OCI-LY7 (cell line): ENCODE measurements around the gene POLL. TPM values are rescaled to one million over a fixed set of nuclear protein-coding genes. Genes with fewer than 3 reads are reported as not detected.

ENCODE experiments used
- BruUV-seq: library from RNA; stranded (reverse); fragments of 400-500 nt; replicated peaks from 2 replicates; lab custom pipeline; 2021; lab: Mats Ljungman, UMichigan
- CTCF ChIA-PET: fragments of 300-600 bp; sonication (Branson Sonifier 250); formaldehyde crosslinking; loops from one replicate; lab custom pipeline; 2022; ENCODE audit warnings: antibody characterized with exemption; ENCODE audit not compliant: unreplicated experiment; lab: Charles Lee
- POLR2A ChIA-PET: fragments of 300-600 bp; sonication (Branson Sonifier 250); formaldehyde crosslinking; loops from one replicate; lab custom pipeline; 2022; ENCODE audit warnings: antibody characterized with exemption; lab: Charles Lee
- DNase-seq: peaks from one replicate; pipeline ENCODE4 v3.0.0-alpha.2; 2015; ENCODE audit warnings: low spot score
- H2AFZ ChIP-seq: fragments of 200-600 bp; sonication (generic), shearing (Covaris generic); 2 replicates; pipeline ENCODE4 v1.6.1; 2014; ENCODE audit warnings: mild to moderate bottlenecking, antibody characterized with exemption, low read length, moderate library complexity
- H3K27ac ChIP-seq: fragments of 200-600 bp; sonication (generic); 2 replicates; pipeline ENCODE4 v1.5.1; 2014; ENCODE audit warnings: mixed run types, low read depth, mild to moderate bottlenecking, moderate library complexity, low read length, inconsistent platforms; ENCODE audit not compliant: poor library complexity, severe bottlenecking
- H3K36me3 ChIP-seq: fragments of 200-600 bp; sonication (generic); 2 replicates; pipeline ENCODE4 v1.6.1; 2014; ENCODE audit warnings: mild to moderate bottlenecking, antibody characterized with exemption, low read length, moderate library complexity, mixed read lengths; ENCODE audit not compliant: insufficient read depth
- H3K4me1 ChIP-seq: fragments of 200-600 bp; sonication (generic); 2 replicates; pipeline ENCODE4 v1.5.1; 2014; ENCODE audit warnings: mild to moderate bottlenecking, low read length; ENCODE audit not compliant: insufficient read depth, poor library complexity, severe bottlenecking
- H3K4me2 ChIP-seq: fragments of 200-600 bp; sonication (generic); 2 replicates; pipeline ENCODE4 v1.6.1; 2014; ENCODE audit warnings: mild to moderate bottlenecking, low read length
- H3K4me3 ChIP-seq: fragments of 200-600 bp; sonication (generic); 2 replicates; pipeline ENCODE4 v1.5.1; 2014; ENCODE audit warnings: mild to moderate bottlenecking, low read depth, low read length; ENCODE audit not compliant: poor library complexity, severe bottlenecking
- H3K79me2 ChIP-seq: fragments of 200-600 bp; sonication (generic); 2 replicates; pipeline ENCODE4 v1.6.1; 2016; ENCODE audit warnings: low read depth, mild to moderate bottlenecking, low read length, moderate library complexity, mixed read lengths; ENCODE audit not compliant: insufficient read depth
- H3K9me2 ChIP-seq: fragments of 200-600 bp; sonication (generic); 2 replicates; pipeline ENCODE4 v1.6.1; 2016; ENCODE audit warnings: mild to moderate bottlenecking, low read length, mixed read lengths; ENCODE audit not compliant: insufficient read depth
- H3K9me3 ChIP-seq: fragments of 200-600 bp; sonication (generic); 2 replicates; pipeline ENCODE4 v1.6.1; 2014; ENCODE audit warnings: mild to moderate bottlenecking, mixed run types, low read length, mixed read lengths
- H4K20me1 ChIP-seq: fragments of 200-600 bp; sonication (generic); 2 replicates; pipeline ENCODE4 v1.6.1; 2014; ENCODE audit warnings: mild to moderate bottlenecking, antibody characterized with exemption, low read length, moderate library complexity, mixed read lengths; ENCODE audit not compliant: insufficient read depth
- CTCF ChIP-seq: fragments of 200-600 bp; sonication (generic); conservative IDR thresholded peaks from 2 replicates; pipeline ENCODE4 v1.5.1; 2014; ENCODE audit warnings: mild to moderate bottlenecking, antibody characterized with exemption, low read length, moderate library complexity, mixed read lengths
- EZH2phosphoT487 ChIP-seq: fragments of 200-600 bp; sonication (generic); IDR thresholded peaks from 2 replicates; pipeline ENCODE4 v1.6.1; 2018; ENCODE audit warnings: low read depth, borderline replicate concordance, mild to moderate bottlenecking, mixed run types, antibody characterized with exemption, low read length, moderate library complexity, mixed read lengths
- intact Hi-C: fragments of 100-400 bp; cut with micrococcal nuclease; formaldehyde crosslinking; loops from one replicate; pipeline ENCODE4 v1.10.0; 2022; ENCODE audit not compliant: unreplicated experiment
- total RNA-seq, 2 experiments: library from RNA; depleted of rRNA in 1 of 2; stranded (reverse); fragments of >200 nt in 1 of 2; shearing (Covaris generic) in 1 of 2; gene quantifications; 2 replicates each; pipeline ENCODE4 v1.2.3, GENCODE V29; 2014 to 2022

POLL gene
- total RNA-seq, 2 experiments from 2014 or later, result 22.0 to 34.0 TPM

- intact Hi-C loops, result loop anchor here (5.0 kb wide), 1 partner anchor 167 kb away; the partner anchor contains the start of gene NPM3
- peaks cover 36% of the 10 kb centered on the region for H3K36me3 ChIP-seq
- ChIA-PET POLR2A (no interaction called here), CTCF (no interaction called here)
- H3K27ac ChIP-seq, result no peak overlapping the region
- no peak overlapping the region for H3K4me2 ChIP-seq
- H3K79me2 ChIP-seq, result no peaks in the 10 kb centered on the region
- no TSS peak for BruUV-seq
- no peak overlapping the region for H3K4me3 ChIP-seq
- H4K20me1 ChIP-seq, result no peaks in the 10 kb centered on the region
- peaks cover 56% of the 10 kb centered on the region for H3K4me1 ChIP-seq
- H3K9me2 ChIP-seq, result no peaks in the 10 kb centered on the region
- no peaks in the 10 kb centered on the region for H3K9me3 ChIP-seq
- TF ChIP-seq EZH2phosphoT487 (no peak), CTCF (no peak)
- DNase-seq, result no peak
- no peak overlapping the region for H2AFZ ChIP-seq
Observed at GRCh38 chr10:101614663-101615524, 26.8 kb upstream of the POLL start.

DNA sequence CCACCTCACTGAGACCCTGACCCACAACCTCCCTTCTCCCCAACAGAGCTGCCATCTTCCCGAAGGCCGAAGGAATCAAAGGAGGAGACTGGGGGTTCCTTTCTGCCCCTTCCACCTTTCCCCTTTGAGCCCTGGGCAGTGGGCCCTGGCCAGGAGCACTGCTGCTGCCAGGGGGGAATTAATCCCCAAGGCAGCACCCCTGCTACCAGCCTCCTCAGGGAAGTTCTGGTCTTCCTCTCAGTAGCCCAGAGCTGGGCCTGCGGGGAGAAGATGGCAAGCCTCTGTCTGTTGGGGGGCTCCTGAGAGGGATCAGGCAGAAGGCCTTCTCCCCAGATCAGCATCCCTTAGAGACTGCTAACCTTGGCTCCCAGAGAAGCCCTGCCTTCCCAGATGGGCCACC lies 25.6 kb upstream of the POLL start:
- DNase-seq, result no peak
- Histone ChIP-seq H3K4me2 (no peak overlapping the region), H4K20me1 (no peaks in the 10 kb centered on the region), H3K36me3 (peaks cover 38% of the 10 kb centered on the region; the same call in 1 of the 2 replicates), H3K9me2 (no peaks in the 10 kb centered on the region), H3K9me3 (no peaks in the 10 kb centered on the region), H3K27ac (no peak overlapping the region), H3K4me3 (no peak overlapping the region), H3K4me1 (peaks cover 43% of the 10 kb centered on the region), H2AFZ (no peak overlapping the region), H3K79me2 (no peaks in the 10 kb centered on the region)
- intact Hi-C loops, result no loop called here
- BruUV-seq, result no TSS peak
- no peak for TF ChIP-seq EZH2phosphoT487
- TF ChIP-seq CTCF, result no peak
- ChIA-PET CTCF (no interaction called here), POLR2A (no interaction called here)

- no peaks in the 10 kb centered on the region for H4K20me1 ChIP-seq
- no peak overlapping the region for H2AFZ ChIP-seq
- ChIA-PET CTCF (interaction anchor here (0.6 kb wide), 1 partner anchor 168 kb away, joined by 3 read pairs; no protein-coding TSS in a partner anchor), POLR2A (interaction anchor here (0.5 kb wide), 1 partner anchor 1644 kb away, joined by 3 read pairs; no protein-coding TSS in a partner anchor)
- H3K4me2 ChIP-seq, result no peak overlapping the region
- no peaks in the 10 kb centered on the region for H3K79me2 ChIP-seq
- H3K4me1 ChIP-seq, result peaks cover 35% of the 10 kb centered on the region
- no peak overlapping the region for H3K4me3 ChIP-seq
- H3K9me2 ChIP-seq, result no peaks in the 10 kb centered on the region
- intact Hi-C loops, result no loop called here
- no peaks in the 10 kb centered on the region for H3K9me3 ChIP-seq
- no peak for DNase-seq
- H3K36me3 ChIP-seq, result peaks cover 45% of the 10 kb centered on the region; the same call in 1 of the 2 replicates
- H3K27ac ChIP-seq, result no peak overlapping the region
- TF ChIP-seq EZH2phosphoT487, result no peak
- no peak for TF ChIP-seq CTCF
- no TSS peak for BruUV-seq
Observed at GRCh38 chr10:101612872-101613271, 24.8 kb upstream of the POLL start.
